Measurements from ENCODE around the gene TSNAXIP1. TPM values are rescaled to one million over a fixed set of nuclear protein-coding genes. Genes with fewer than 3 reads are reported as not detected.

TSNAXIP1 gene
- total and polyA plus RNA-seq, 10 of the 15 experiments (the other 5 are each of a cell fraction or from before 2014, with no cell fraction given): 0.09 to 0.63 (median 0.37) TPM; not detected in 1

DNA sequence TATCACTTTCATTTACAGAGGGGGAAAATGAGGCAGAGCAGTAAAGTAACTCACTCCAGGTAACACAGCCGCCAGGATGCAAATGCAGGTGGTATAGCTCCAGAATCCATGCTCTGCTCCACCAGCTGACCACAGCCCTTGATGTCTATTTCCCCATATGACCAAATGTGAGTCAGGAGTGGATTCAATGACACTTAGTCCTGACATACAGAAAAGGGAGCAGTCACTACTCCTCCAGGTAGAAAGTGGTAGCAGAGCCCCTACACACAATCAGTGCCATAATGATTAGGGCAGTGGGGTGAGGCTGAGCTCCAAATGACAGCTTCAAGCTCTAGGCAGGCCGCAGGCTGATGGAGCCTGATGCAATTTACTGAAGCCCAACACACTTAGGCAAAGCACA is 44.3 kb upstream of the TSNAXIP1 start:
- in situ Hi-C loops (cut with MboI): no loop called here
- Histone ChIP-seq H3K9me3 (replicated peaks; ENCODE audit: control insufficient read depth, insufficient read depth, low read length) (no peaks in the 10 kb centered on the region), H4K20me1 (ENCODE audit: control insufficient read depth, insufficient read depth) (peaks cover 2% of the 10 kb centered on the region), H2AFZ (ENCODE audit: control insufficient read depth, low read depth, low read length) (no peak overlapping the region), H3K36me3 (ENCODE audit: control insufficient read depth in 2 of 2, insufficient read depth in 2 of 2, low read length in 1 of 2) (peaks cover 12% of the 10 kb centered on the region in 2 experiments), H3K27me3 (replicated peaks in 1 of 2; ENCODE audit: control insufficient read depth in 2 of 2, insufficient read depth in 2 of 2, low read length in 1 of 2) (no peaks in the 10 kb centered on the region), H3K79me2 (ENCODE audit: control insufficient read depth, insufficient read depth, low read length) (0 out of 2 replicates have a peak, but pooled peaks cover 1% of the 10 kb centered on the region), H3K4me1 (ENCODE audit: control insufficient read depth, insufficient read depth, low read length) (no peaks in the 10 kb centered on the region), H3K27ac (ENCODE audit: control insufficient read depth, insufficient read depth) (no peak overlapping the region), H3K4me3 (no peak overlapping the region), H3K9ac (ENCODE audit: control insufficient read depth, insufficient read depth, low read length) (no peak overlapping the region), H3K4me2 (ENCODE audit: control insufficient read depth, insufficient read depth) (no peak overlapping the region)
- DNase-seq (ENCODE audit: low read depth, low spot score) (no peak), FAIRE-seq (peak; percentile 47), ATAC-seq (no peak)
- 100% methylated on average over 2 of the region's 2 CpGs for WGBS (ENCODE audit: insufficient coverage, insufficient replicate concordance, low lambda C conversion rate, missing lambda C conversion rate)
- POLR2A ChIA-PET: interaction anchor here (0.6 kb wide), 1 partner anchor 43 kb away, joined by 3 read pairs; no protein-coding TSS in a partner anchor
- BruUV-seq (replicated peaks): no TSS peak
- RAD21 ChIA-PET (ENCODE audit: unreplicated experiment): no interaction called here
- SMC1A ChIA-PET (ENCODE audit: uncharacterized antibody, unreplicated experiment): interaction anchor here (0.6 kb wide), 1 partner anchor 30 kb away, joined by 4 read pairs; no protein-coding TSS in a partner anchor
- intact Hi-C loops (cut with micrococcal nuclease; ENCODE audit: unreplicated experiment): no loop called here
- CTCF ChIA-PET: interaction anchor here (0.5 to 1.7 kb wide), 2 partner anchors 241 to 285 kb away, joined by 3 read pairs; no protein-coding TSS in a partner anchor
- TF ChIP-seq JUNB (IDR thresholded peaks at IDR 0.05): no peak
- TF ChIP-seq, protein P1, sequence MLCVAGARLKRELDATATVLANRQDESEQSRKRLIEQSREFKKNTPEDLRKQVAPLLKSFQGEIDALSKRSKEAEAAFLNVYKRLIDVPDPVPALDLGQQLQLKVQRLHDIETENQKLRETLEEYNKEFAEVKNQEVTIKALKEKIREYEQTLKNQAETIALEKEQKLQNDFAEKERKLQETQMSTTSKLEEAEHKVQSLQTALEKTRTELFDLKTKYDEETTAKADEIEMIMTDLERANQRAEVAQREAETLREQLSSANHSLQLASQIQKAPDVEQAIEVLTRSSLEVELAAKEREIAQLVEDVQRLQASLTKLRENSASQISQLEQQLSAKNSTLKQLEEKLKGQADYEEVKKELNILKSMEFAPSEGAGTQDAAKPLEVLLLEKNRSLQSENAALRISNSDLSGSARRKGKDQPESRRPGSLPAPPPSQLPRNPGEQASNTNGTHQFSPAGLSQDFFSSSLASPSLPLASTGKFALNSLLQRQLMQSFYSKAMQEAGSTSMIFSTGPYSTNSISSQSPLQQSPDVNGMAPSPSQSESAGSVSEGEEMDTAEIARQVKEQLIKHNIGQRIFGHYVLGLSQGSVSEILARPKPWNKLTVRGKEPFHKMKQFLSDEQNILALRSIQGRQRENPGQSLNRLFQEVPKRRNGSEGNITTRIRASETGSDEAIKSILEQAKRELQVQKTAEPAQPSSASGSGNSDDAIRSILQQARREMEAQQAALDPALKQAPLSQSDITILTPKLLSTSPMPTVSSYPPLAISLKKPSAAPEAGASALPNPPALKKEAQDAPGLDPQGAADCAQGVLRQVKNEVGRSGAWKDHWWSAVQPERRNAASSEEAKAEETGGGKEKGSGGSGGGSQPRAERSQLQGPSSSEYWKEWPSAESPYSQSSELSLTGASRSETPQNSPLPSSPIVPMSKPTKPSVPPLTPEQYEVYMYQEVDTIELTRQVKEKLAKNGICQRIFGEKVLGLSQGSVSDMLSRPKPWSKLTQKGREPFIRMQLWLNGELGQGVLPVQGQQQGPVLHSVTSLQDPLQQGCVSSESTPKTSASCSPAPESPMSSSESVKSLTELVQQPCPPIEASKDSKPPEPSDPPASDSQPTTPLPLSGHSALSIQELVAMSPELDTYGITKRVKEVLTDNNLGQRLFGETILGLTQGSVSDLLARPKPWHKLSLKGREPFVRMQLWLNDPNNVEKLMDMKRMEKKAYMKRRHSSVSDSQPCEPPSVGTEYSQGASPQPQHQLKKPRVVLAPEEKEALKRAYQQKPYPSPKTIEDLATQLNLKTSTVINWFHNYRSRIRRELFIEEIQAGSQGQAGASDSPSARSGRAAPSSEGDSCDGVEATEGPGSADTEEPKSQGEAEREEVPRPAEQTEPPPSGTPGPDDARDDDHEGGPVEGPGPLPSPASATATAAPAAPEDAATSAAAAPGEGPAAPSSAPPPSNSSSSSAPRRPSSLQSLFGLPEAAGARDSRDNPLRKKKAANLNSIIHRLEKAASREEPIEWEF (IDR thresholded peaks at IDR 0.05; ENCODE audit: insufficient replicate concordance, low read depth, low read length): no peak
- TF ChIP-seq SREBF1 (IDR thresholded peaks at IDR 0.05; ENCODE audit: low read length): no peak
- TF ChIP-seq, protein P2, sequence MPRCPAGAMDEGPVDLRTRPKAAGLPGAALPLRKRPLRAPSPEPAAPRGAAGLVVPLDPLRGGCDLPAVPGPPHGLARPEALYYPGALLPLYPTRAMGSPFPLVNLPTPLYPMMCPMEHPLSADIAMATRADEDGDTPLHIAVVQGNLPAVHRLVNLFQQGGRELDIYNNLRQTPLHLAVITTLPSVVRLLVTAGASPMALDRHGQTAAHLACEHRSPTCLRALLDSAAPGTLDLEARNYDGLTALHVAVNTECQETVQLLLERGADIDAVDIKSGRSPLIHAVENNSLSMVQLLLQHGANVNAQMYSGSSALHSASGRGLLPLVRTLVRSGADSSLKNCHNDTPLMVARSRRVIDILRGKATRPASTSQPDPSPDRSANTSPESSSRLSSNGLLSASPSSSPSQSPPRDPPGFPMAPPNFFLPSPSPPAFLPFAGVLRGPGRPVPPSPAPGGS (IDR thresholded peaks at IDR 0.05; ENCODE audit: borderline replicate concordance, insufficient read depth, low read depth, low read length, poor library complexity, severe bottlenecking): no peak
- no peak for TF ChIP-seq SREBF2 (IDR thresholded peaks at IDR 0.05; ENCODE audit: low read length)
- TF ChIP-seq IKZF2 (IDR thresholded peaks at IDR 0.05): no peak
- no peak for TF ChIP-seq SMARCA5 (IDR thresholded peaks at IDR 0.05)
- TF ChIP-seq, protein P3, sequence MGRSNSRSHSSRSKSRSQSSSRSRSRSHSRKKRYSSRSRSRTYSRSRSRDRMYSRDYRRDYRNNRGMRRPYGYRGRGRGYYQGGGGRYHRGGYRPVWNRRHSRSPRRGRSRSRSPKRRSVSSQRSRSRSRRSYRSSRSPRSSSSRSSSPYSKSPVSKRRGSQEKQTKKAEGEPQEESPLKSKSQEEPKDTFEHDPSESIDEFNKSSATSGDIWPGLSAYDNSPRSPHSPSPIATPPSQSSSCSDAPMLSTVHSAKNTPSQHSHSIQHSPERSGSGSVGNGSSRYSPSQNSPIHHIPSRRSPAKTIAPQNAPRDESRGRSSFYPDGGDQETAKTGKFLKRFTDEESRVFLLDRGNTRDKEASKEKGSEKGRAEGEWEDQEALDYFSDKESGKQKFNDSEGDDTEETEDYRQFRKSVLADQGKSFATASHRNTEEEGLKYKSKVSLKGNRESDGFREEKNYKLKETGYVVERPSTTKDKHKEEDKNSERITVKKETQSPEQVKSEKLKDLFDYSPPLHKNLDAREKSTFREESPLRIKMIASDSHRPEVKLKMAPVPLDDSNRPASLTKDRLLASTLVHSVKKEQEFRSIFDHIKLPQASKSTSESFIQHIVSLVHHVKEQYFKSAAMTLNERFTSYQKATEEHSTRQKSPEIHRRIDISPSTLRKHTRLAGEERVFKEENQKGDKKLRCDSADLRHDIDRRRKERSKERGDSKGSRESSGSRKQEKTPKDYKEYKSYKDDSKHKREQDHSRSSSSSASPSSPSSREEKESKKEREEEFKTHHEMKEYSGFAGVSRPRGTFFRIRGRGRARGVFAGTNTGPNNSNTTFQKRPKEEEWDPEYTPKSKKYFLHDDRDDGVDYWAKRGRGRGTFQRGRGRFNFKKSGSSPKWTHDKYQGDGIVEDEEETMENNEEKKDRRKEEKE (IDR thresholded peaks at IDR 0.05): no peak
- no peak for TF ChIP-seq KLF5 (IDR thresholded peaks at IDR 0.05; ENCODE audit: partially characterized antibody)
- TF ChIP-seq YBX1 (IDR thresholded peaks at IDR 0.05): no peak
- no peak for TF ChIP-seq POLR2AphosphoS5 (IDR thresholded peaks at IDR 0.05; ENCODE audit: low read length)
